Mononuclear cell (primary cell): Measurements from ENCODE around the gene COX7B. TPM values are rescaled to one million over a fixed set of nuclear protein-coding genes. Genes with fewer than 3 reads are reported as not detected.
"Not testable (repeated sequence)": the region's sequence is repeated elsewhere in the genome, so short reads cannot be mapped to it uniquely, and the experiment has no call there.

Experiments
- H3K27me3 ChIP-seq: 2 replicates; pipeline ENCODE4 v1.6.0; 2011; ENCODE audit warnings: low read length, control low read depth; ENCODE audit not compliant: insufficient read depth
- H3K4me1 ChIP-seq: 2 replicates; pipeline ENCODE4 v1.5.1; 2011; ENCODE audit warnings: mild to moderate bottlenecking, low read length, control low read depth; ENCODE audit not compliant: insufficient read depth
- H3K4me3 ChIP-seq: 2 replicates; pipeline ENCODE4 v1.5.1; 2011; ENCODE audit warnings: mild to moderate bottlenecking, low read length, moderate library complexity
- H3K9me3 ChIP-seq: 2 replicates; pipeline ENCODE4 v1.5.1; 2011; ENCODE audit warnings: low read depth, mild to moderate bottlenecking, control low read depth, low read length
- total RNA-seq: library from RNA; depleted of rRNA; stranded (reverse); fragments of >200 nt; gene quantifications from one replicate; pipeline ENCODE4 v1.2.3, GENCODE V29; 2012

COX7B gene
- 217 TPM for total RNA-seq

- Histone ChIP-seq H3K4me1 (peaks cover 12% of the 10 kb centered on the region), H3K4me3 (peak within 1 kb of the TSS; percentile 81), H3K9me3 (no peaks in the 10 kb centered on the region), H3K27me3 (no peaks in the 10 kb centered on the region)
These were observed at the start of gene COX7B for GRCh38 chrX:77899081-77899828. Gene COX7B (plus strand): TSS chrX:77899468. CDS start chrX:77899554, 86 bp downstream.

GRCh38 chrX:77875372-77875771 is 23.9 kb upstream of the COX7B start:
- H3K4me1 ChIP-seq: no peaks in the 10 kb centered on the region
- no peaks in the 10 kb centered on the region for H3K27me3 ChIP-seq
- no peaks in the 10 kb centered on the region for H3K9me3 ChIP-seq
- no peak overlapping the region for H3K4me3 ChIP-seq

GRCh38 chrX:77881418-77881817 is 17.9 kb upstream of the COX7B start:
- H3K4me1 ChIP-seq, H3K27me3 ChIP-seq, H3K9me3 ChIP-seq, H3K4me3 ChIP-seq: not testable (repeated sequence)

- Histone ChIP-seq H3K9me3 (no peaks in the 10 kb centered on the region), H3K4me3 (no peak overlapping the region), H3K4me1 (peaks cover 6% of the 10 kb centered on the region), H3K27me3 (no peaks in the 10 kb centered on the region)
These were observed 6.4 kb upstream of the COX7B start for GRCh38 chrX:77892887-77893286.

- Histone ChIP-seq H3K4me3 (no peak overlapping the region), H3K9me3 (no peaks in the 10 kb centered on the region), H3K27me3 (no peaks in the 10 kb centered on the region), H3K4me1 (peaks cover 6% of the 10 kb centered on the region)
These were observed 5.6 kb upstream of the COX7B start for GRCh38 chrX:77893713-77894112.

- H3K27me3 ChIP-seq: no peaks in the 10 kb centered on the region
- no peaks in the 10 kb centered on the region for H3K9me3 ChIP-seq
- peaks cover 6% of the 10 kb centered on the region for H3K4me1 ChIP-seq
- peak within 1 kb of the TSS; percentile 79 for H3K4me3 ChIP-seq
These were observed 4.1 kb upstream of the COX7B start, which contains the start of gene MAGT1 for GRCh38 chrX:77894921-77895886. Gene MAGT1 (minus strand): TSS chrX:77895435. CDS start chrX:77895410, 25 bp downstream.

GRCh38 chrX:77900688-77901087 is 1.4 kb downstream of the COX7B start:
- peaks cover 12% of the 10 kb centered on the region for H3K4me1 ChIP-seq
- no peaks in the 10 kb centered on the region for H3K9me3 ChIP-seq
- H3K27me3 ChIP-seq: no peaks in the 10 kb centered on the region
- no peak overlapping the region for H3K4me3 ChIP-seq

- Histone ChIP-seq H3K4me3 (no peak overlapping the region), H3K9me3 (no peaks in the 10 kb centered on the region), H3K4me1 (peaks cover 12% of the 10 kb centered on the region), H3K27me3 (no peaks in the 10 kb centered on the region)
These were observed 2.2 kb downstream of the COX7B start for GRCh38 chrX:77901506-77901905.

- Histone ChIP-seq H3K9me3 (no peaks in the 10 kb centered on the region), H3K27me3 (no peaks in the 10 kb centered on the region), H3K4me1 (peaks cover 8% of the 10 kb centered on the region), H3K4me3 (peak within 1 kb of the TSS; percentile 80)
These were observed 11.0 kb downstream of the COX7B start, which contains the start of gene ATP7A for GRCh38 chrX:77910108-77910840. Gene ATP7A (plus strand): TSS chrX:77910693. CDS start chrX:77971642, 60,949 bp downstream.

GRCh38 chrX:77917294-77917933 is 18.1 kb downstream of the COX7B start:
- no peak overlapping the region for H3K4me3 ChIP-seq
- H3K4me1 ChIP-seq: peaks cover 13% of the 10 kb centered on the region
- H3K9me3 ChIP-seq: no peaks in the 10 kb centered on the region
- no peaks in the 10 kb centered on the region for H3K27me3 ChIP-seq

- Histone ChIP-seq H3K4me3 (no peak overlapping the region), H3K27me3 (no peaks in the 10 kb centered on the region), H3K4me1 (peaks cover 13% of the 10 kb centered on the region), H3K9me3 (no peaks in the 10 kb centered on the region)
These were observed 19.3 kb downstream of the COX7B start for GRCh38 chrX:77918568-77918967.

- not testable (repeated sequence) for H3K4me3 ChIP-seq, H3K27me3 ChIP-seq, H3K9me3 ChIP-seq
- H3K4me1 ChIP-seq: peaks cover 13% of the 10 kb centered on the region
These were observed 20.1 kb downstream of the COX7B start for GRCh38 chrX:77919370-77919769.

- no peak overlapping the region for H3K4me3 ChIP-seq
- H3K27me3 ChIP-seq: no peaks in the 10 kb centered on the region
- H3K9me3 ChIP-seq: no peaks in the 10 kb centered on the region
- peaks cover 19% of the 10 kb centered on the region for H3K4me1 ChIP-seq
These were observed 23.5 kb downstream of the COX7B start for GRCh38 chrX:77922787-77923186.

- peaks cover 9% of the 10 kb centered on the region for H3K4me1 ChIP-seq
- no peaks in the 10 kb centered on the region for H3K9me3 ChIP-seq
- no peaks in the 10 kb centered on the region for H3K27me3 ChIP-seq
- H3K4me3 ChIP-seq: no peak overlapping the region
These were observed 25.1 kb downstream of the COX7B start for GRCh38 chrX:77924320-77924859.
